Spleen (tissue), 7 donors: Measurements from ENCODE around the gene CBFA2T2.

ENCODE experiments used
- POLR2AphosphoS5 ChIP-seq, 3 donors: sonication (generic); formaldehyde crosslinking; IDR thresholded peaks; one replicate each; pipeline ENCODE4 v1.5.1; 2017; ENCODE audit warnings: antibody characterized with exemption in 3 of 3
- TF ChIP-seq, protein P1 (sequence below), 11 experiments: fragments of 200-600 bp in 7 of 11; fragments of 450-650 bp in 4 of 11; sonication (generic) in 4 of 11; IDR thresholded peaks in 8 of 11; conservative IDR thresholded peaks in 3 of 11; 1 replicate in 7 of 11; 2 replicates in 4 of 11; pipeline versions ENCODE4 v1.4.0 to v1.8.0; 2016 to 2021; ENCODE audit warnings: antibody characterized with exemption in 11 of 11, inconsistent platforms in 4 of 11, mild to moderate bottlenecking in 1 of 11
- donor health status: DM: no; HTN: no; CAD: no; lungs with moderate emphysema.
- donor health status: DM: no; HTN: no; CAD: no.
- donor health status: DM: no; HTN: no; CAD: no.

- TF ChIP-seq, protein P1, sequence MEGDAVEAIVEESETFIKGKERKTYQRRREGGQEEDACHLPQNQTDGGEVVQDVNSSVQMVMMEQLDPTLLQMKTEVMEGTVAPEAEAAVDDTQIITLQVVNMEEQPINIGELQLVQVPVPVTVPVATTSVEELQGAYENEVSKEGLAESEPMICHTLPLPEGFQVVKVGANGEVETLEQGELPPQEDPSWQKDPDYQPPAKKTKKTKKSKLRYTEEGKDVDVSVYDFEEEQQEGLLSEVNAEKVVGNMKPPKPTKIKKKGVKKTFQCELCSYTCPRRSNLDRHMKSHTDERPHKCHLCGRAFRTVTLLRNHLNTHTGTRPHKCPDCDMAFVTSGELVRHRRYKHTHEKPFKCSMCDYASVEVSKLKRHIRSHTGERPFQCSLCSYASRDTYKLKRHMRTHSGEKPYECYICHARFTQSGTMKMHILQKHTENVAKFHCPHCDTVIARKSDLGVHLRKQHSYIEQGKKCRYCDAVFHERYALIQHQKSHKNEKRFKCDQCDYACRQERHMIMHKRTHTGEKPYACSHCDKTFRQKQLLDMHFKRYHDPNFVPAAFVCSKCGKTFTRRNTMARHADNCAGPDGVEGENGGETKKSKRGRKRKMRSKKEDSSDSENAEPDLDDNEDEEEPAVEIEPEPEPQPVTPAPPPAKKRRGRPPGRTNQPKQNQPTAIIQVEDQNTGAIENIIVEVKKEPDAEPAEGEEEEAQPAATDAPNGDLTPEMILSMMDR (IDR thresholded peaks at IDR 0.05 in 8 of 11, conservative IDR thresholded peaks at IDR 0.05 in 3 of 11), result no peak
- no peak for TF ChIP-seq POLR2AphosphoS5 (IDR thresholded peaks at IDR 0.05)
Measured at GRCh38 chr20:33569802-33570391, 80.0 kb downstream of the CBFA2T2 start.
